ENCODE results near the gene TSPAN17. TPM values are rescaled to one million over a fixed set of nuclear protein-coding genes. Genes with fewer than 3 reads are reported as not detected.
A peak's percentile ranks its signal among the peaks of the same experiment; 100 is the strongest.

Gene TSPAN17
- total and polyA plus RNA-seq, 9 of the 15 experiments (the other 6 are each of a cell fraction or from before 2014, with no cell fraction given): 0.73 to 58.3 (median 34.5) TPM

DNA sequence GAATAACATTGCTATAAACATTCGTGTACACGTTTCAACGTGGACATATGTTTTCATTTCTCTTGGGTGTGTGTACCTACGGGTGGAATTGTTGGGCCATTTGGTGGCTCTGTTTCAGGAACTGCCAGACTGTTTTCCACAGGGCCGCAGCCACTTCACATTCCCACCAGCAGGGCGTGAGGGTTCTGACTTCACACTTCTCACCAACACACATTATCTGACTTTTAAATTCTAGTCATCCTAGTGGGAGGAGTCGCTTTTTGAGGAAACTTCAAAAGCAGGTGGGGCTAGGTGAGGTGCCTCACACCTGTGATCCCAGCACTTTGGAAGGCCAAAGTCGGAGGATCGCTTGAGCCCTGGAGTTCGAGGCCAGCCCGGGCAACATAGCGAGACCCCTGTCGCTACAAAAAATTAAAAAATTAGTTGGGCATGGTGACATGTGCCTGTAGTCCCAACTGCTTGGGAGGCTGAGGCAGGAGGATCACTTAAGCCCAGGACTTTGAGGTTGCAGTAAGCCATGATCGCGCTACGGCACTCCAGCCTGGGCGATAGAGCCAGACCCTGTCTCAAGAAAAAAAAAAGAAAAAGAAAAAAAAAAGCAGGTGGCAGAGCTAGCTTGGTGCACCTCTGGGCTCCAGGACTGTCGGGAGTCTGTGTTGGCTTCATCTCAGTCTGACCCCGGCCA, 28.5 kb downstream of the TSPAN17 start (continued):
- 0 out of 2 replicates have a peak, but pooled peaks have one; percentile 29 for TF ChIP-seq KAT7 (CRISPR knock-in tag; IDR thresholded peaks at IDR 0.05; ENCODE audit: borderline replicate concordance)
- TF ChIP-seq TCF3 (CRISPR knock-in tag; IDR thresholded peaks at IDR 0.05): no peak
- TF ChIP-seq KDM1A (IDR thresholded peaks at IDR 0.05): peak; percentile 23 to 29; a peak in 1 of 4 replicates
- TF ChIP-seq CC2D1A (IDR thresholded peaks at IDR 0.05): 0 out of 2 replicates have a peak, but pooled peaks have one; percentile 16
- TF ChIP-seq CREB1 (IDR thresholded peaks at IDR 0.05): 0 out of 2 replicates have a peak, but pooled peaks have one; percentile 31
- no peak for TF ChIP-seq CREB1 (CRISPR knock-in tag; IDR thresholded peaks at IDR 0.05)
- peak; percentile 86 for TF ChIP-seq SMARCA5 (IDR thresholded peaks at IDR 0.05)
- TF ChIP-seq, protein P1, sequence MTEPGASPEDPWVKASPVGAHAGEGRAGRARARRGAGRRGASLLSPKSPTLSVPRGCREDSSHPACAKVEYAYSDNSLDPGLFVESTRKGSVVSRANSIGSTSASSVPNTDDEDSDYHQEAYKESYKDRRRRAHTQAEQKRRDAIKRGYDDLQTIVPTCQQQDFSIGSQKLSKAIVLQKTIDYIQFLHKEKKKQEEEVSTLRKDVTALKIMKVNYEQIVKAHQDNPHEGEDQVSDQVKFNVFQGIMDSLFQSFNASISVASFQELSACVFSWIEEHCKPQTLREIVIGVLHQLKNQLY (CRISPR knock-in tag; conservative IDR thresholded peaks at IDR 0.05): no peak
- TF ChIP-seq JUND (IDR thresholded peaks at IDR 0.05; ENCODE audit: borderline replicate concordance, low read depth, low read length): peak; percentile 33; the same call in 1 of the 2 replicates
- no peak; the same call in 2 of the 3 replicates for TF ChIP-seq JUND (tag; IDR thresholded peaks at IDR 0.05; ENCODE audit: borderline replicate concordance, low read depth, low read length)
- TF ChIP-seq ZEB2 (IDR thresholded peaks at IDR 0.05): peak; percentile 81
- no peak for TF ChIP-seq ZNF431 (CRISPR knock-in tag; IDR thresholded peaks at IDR 0.05)
- TF ChIP-seq CHCHD3 (CRISPR knock-in tag; IDR thresholded peaks at IDR 0.05): no peak
- TF ChIP-seq, protein P2, sequence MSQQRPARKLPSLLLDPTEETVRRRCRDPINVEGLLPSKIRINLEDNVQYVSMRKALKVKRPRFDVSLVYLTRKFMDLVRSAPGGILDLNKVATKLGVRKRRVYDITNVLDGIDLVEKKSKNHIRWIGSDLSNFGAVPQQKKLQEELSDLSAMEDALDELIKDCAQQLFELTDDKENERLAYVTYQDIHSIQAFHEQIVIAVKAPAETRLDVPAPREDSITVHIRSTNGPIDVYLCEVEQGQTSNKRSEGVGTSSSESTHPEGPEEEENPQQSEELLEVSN (IDR thresholded peaks at IDR 0.05; ENCODE audit: borderline replicate concordance in 1 of 2, extremely low read depth in 1 of 2, insufficient read depth in 1 of 2, insufficient read length in 1 of 2, low read depth in 1 of 2, low read length in 1 of 2, poor library complexity in 1 of 2, severe bottlenecking in 1 of 2): peak; percentile 22 to 82
- TF ChIP-seq ZNF274 (IDR thresholded peaks at IDR 0.05; ENCODE audit: borderline replicate concordance, low read depth, low read length): no peak
- TF ChIP-seq HDAC2 (IDR thresholded peaks at IDR 0.05): 0 out of 2 replicates have a peak, but pooled peaks have one; percentile 58
- TF ChIP-seq DPF2 (IDR thresholded peaks at IDR 0.05): peak; percentile 66; the same call in 1 of the 2 replicates
- TF ChIP-seq, protein P3, sequence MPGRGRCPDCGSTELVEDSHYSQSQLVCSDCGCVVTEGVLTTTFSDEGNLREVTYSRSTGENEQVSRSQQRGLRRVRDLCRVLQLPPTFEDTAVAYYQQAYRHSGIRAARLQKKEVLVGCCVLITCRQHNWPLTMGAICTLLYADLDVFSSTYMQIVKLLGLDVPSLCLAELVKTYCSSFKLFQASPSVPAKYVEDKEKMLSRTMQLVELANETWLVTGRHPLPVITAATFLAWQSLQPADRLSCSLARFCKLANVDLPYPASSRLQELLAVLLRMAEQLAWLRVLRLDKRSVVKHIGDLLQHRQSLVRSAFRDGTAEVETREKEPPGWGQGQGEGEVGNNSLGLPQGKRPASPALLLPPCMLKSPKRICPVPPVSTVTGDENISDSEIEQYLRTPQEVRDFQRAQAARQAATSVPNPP (IDR thresholded peaks at IDR 0.05; ENCODE audit: borderline replicate concordance, insufficient read depth, insufficient read length): no peak
- no peak for TF ChIP-seq MTA2 (IDR thresholded peaks at IDR 0.05; ENCODE audit: low read depth)
- TF ChIP-seq, protein P4, sequence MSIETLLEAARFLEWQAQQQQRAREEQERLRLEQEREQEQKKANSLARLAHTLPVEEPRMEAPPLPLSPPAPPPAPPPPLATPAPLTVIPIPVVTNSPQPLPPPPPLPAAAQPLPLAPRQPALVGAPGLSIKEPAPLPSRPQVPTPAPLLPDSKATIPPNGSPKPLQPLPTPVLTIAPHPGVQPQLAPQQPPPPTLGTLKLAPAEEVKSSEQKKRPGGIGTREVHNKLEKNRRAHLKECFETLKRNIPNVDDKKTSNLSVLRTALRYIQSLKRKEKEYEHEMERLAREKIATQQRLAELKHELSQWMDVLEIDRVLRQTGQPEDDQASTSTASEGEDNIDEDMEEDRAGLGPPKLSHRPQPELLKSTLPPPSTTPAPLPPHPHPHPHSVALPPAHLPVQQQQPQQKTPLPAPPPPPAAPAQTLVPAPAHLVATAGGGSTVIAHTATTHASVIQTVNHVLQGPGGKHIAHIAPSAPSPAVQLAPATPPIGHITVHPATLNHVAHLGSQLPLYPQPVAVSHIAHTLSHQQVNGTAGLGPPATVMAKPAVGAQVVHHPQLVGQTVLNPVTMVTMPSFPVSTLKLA (conservative IDR thresholded peaks at IDR 0.05): peak in 1 of 2 experiments; percentile 30; a peak in 2 of 4 replicates
- peak; percentile 34; the same call in 1 of the 2 replicates for TF ChIP-seq SMARCE1 (IDR thresholded peaks at IDR 0.05)
- TF ChIP-seq CBFA2T2 (conservative IDR thresholded peaks at IDR 0.05): 0 out of 2 replicates have a peak, but pooled peaks have one; percentile 2
- no peak for TF ChIP-seq ZNF146 (CRISPR knock-in tag; IDR thresholded peaks at IDR 0.05; ENCODE audit: unreplicated experiment)
